Kidney epithelial cell (primary cell): ENCODE measurements around the gene WDR38. TPM values are rescaled to one million over a fixed set of nuclear protein-coding genes. Genes with fewer than 3 reads are reported as not detected.
A peak's percentile ranks its signal among the peaks of the same experiment; 100 is the strongest.

Experiments
- DNase-seq: peaks from one replicate; pipeline ENCODE4 v3.0.0-alpha.2; 2010; ENCODE audit warnings: low read depth
- H3K27me3 ChIP-seq: 2 replicates; pipeline ENCODE4 v1.6.0; 2011; ENCODE audit warnings: low read length; ENCODE audit not compliant: control insufficient read depth, insufficient read depth
- H3K36me3 ChIP-seq: 2 replicates; pipeline ENCODE4 v1.5.1; 2011; ENCODE audit warnings: low read length; ENCODE audit not compliant: control insufficient read depth, insufficient read depth
- H3K4me3 ChIP-seq: 2 replicates; pipeline ENCODE4 v1.5.1; 2011; ENCODE audit warnings: low read depth, mild to moderate bottlenecking, control low read depth, low read length
- CTCF ChIP-seq: IDR thresholded peaks from 2 replicates; pipeline ENCODE4 v1.5.1; 2011; ENCODE audit warnings: mild to moderate bottlenecking, moderate library complexity, low read length, control low read depth, inconsistent platforms; ENCODE audit not compliant: insufficient read depth, poor library complexity, severe bottlenecking
- total RNA-seq: library from RNA; depleted of rRNA; stranded (reverse); fragments of >200 nt; gene quantifications from 2 replicates; pipeline ENCODE4 v1.2.3, GENCODE V29; 2015

WDR38 gene
- total RNA-seq, 1 donor from 2014 or later: not detected

GRCh38 chr9:124814164-124814535, 39.1 kb upstream of the WDR38 start:
- Histone ChIP-seq H3K27me3 (no peaks in the 10 kb centered on the region), H3K36me3 (no peaks in the 10 kb centered on the region), H3K4me3 (no peak overlapping the region)
- no peak for TF ChIP-seq CTCF
- no peak for DNase-seq

- no peak overlapping the region for H3K4me3 ChIP-seq
- no peaks in the 10 kb centered on the region for H3K27me3 ChIP-seq
- no peak for DNase-seq
- no peaks in the 10 kb centered on the region for H3K36me3 ChIP-seq
- TF ChIP-seq CTCF: no peak
Measured at GRCh38 chr9:124815601-124816000, 37.7 kb upstream of the WDR38 start.

GRCh38 chr9:124818431-124819281, 34.6 kb upstream of the WDR38 start:
- no peak for TF ChIP-seq CTCF
- H3K27me3 ChIP-seq: no peaks in the 10 kb centered on the region
- no peaks in the 10 kb centered on the region for H3K36me3 ChIP-seq
- no peak overlapping the region for H3K4me3 ChIP-seq
- DNase-seq: peak; percentile 63

GRCh38 chr9:124820698-124821623, 32.3 kb upstream of the WDR38 start:
- Histone ChIP-seq H3K36me3 (no peaks in the 10 kb centered on the region), H3K27me3 (no peaks in the 10 kb centered on the region), H3K4me3 (no peak overlapping the region)
- no peak for DNase-seq
- TF ChIP-seq CTCF: no peak

- TF ChIP-seq CTCF: no peak
- no peak for DNase-seq
- no peak overlapping the region for H3K4me3 ChIP-seq
- H3K36me3 ChIP-seq: no peaks in the 10 kb centered on the region
- H3K27me3 ChIP-seq: no peaks in the 10 kb centered on the region
Measured at GRCh38 chr9:124828489-124829333, 24.5 kb upstream of the WDR38 start.
